HepG2 (cell line): Measurements from ENCODE around the gene PDE2A. TPM values are rescaled to one million over a fixed set of nuclear protein-coding genes. Genes with fewer than 3 reads are reported as not detected.

Source experiments
- ATAC-seq: fragments of 200-7000 bp; cut with Tn5 transposase; 3 replicates; pipeline ENCODE4 v1.9.1; 2020; ENCODE audit warnings: mild to moderate bottlenecking, moderate library complexity
- BruUV-seq: library from RNA; stranded (reverse); fragments of 400-500 nt; replicated peaks from 2 replicates; lab custom pipeline; 2021; lab: Mats Ljungman, UMichigan
- CTCF ChIA-PET: fragments of 300-600 bp; formaldehyde crosslinking; extraction: SDS; loops from one replicate; lab custom pipeline; 2021; ENCODE audit warnings: low total read pairs, inconsistent platforms, low intra/inter-chr PET ratio; lab: Yijun Ruan, JAX
- POLR2A ChIA-PET: fragments of 350-600 bp; sonication (Branson Sonifier 250); formaldehyde crosslinking; loops from one replicate; lab custom pipeline; 2020; ENCODE audit warnings: antibody characterized with exemption, inconsistent platforms; lab: Yijun Ruan, JAX
- DNase-seq: peaks from one replicate; pipeline ENCODE4 v3.0.0-alpha.2; 2015; ENCODE audit warnings: low spot score
- FAIRE-seq: peaks from 3 replicates; lab custom pipeline; 2011; peaks lifted over from hg19 to GRCh38; lab: Jason Lieb, UNC
- H2AFZ ChIP-seq: one replicate; pipeline ENCODE4 v1.6.1; 2011; ENCODE audit warnings: low read length, inconsistent platforms
- H3K27ac ChIP-seq: fragments of 300-600 bp; 3 replicates; pipeline ENCODE4 v1.8.0; 2011; ENCODE audit warnings: mixed run types, mild to moderate bottlenecking, mixed read lengths, low read length, inconsistent platforms; ENCODE audit not compliant: insufficient read depth; ENCODE audit errors: extremely low read length
- H3K27me3 ChIP-seq, 2 experiments: fragments of 200-600 bp in 1 of 2; 2 replicates in 1 of 2; 3 replicates in 1 of 2; pipeline versions ENCODE4 v1.6.0 to v1.8.0; 2011; ENCODE audit warnings: low read length in 2 of 2, mild to moderate bottlenecking in 2 of 2, moderate library complexity in 2 of 2, inconsistent platforms in 1 of 2; ENCODE audit not compliant: insufficient read depth in 2 of 2, control insufficient read depth in 1 of 2
- H3K36me3 ChIP-seq, 2 experiments: fragments of 200-600 bp in 1 of 2; replicated peaks in 1 of 2; 2 replicates in 1 of 2; 3 replicates in 1 of 2; pipeline versions ENCODE4 v1.5.1 to v1.8.0; 2011; ENCODE audit warnings: low read length in 2 of 2, inconsistent platforms in 1 of 2; ENCODE audit not compliant: insufficient read depth in 2 of 2, control insufficient read depth in 1 of 2
- H3K4me1 ChIP-seq: 2 replicates; pipeline ENCODE4 v1.5.1; 2012; ENCODE audit warnings: low read length, inconsistent platforms; ENCODE audit not compliant: insufficient read depth
- H3K4me2 ChIP-seq: 2 replicates; pipeline ENCODE4 v1.6.0; 2011; ENCODE audit warnings: low read depth, low read length, inconsistent platforms
- H3K4me3 ChIP-seq, 3 experiments: fragments of 200-600 bp in 1 of 3; sonication (generic), shearing (Covaris generic) in 1 of 3; replicated peaks in 1 of 3; 2 replicates each; pipeline ENCODE4 v1.5.1; 2011 to 2016; ENCODE audit warnings: low read length in 3 of 3, inconsistent platforms in 2 of 3, low read depth in 2 of 3, mild to moderate bottlenecking in 2 of 3, control low read depth in 1 of 3, mixed read lengths in 1 of 3; ENCODE audit not compliant: insufficient read depth in 1 of 3
- H3K79me2 ChIP-seq: one replicate; pipeline ENCODE4 v1.6.1; 2011; ENCODE audit warnings: low read length, inconsistent platforms; ENCODE audit not compliant: insufficient read depth
- H3K9ac ChIP-seq: 2 replicates; pipeline ENCODE4 v1.6.0; 2011; ENCODE audit warnings: mild to moderate bottlenecking, low read depth, low read length, inconsistent platforms; ENCODE audit not compliant: insufficient read depth
- H3K9me3 ChIP-seq: 2 replicates; pipeline ENCODE4 v1.5.1; 2012; ENCODE audit warnings: mild to moderate bottlenecking, low read length
- H4K20me1 ChIP-seq: 2 replicates; pipeline ENCODE4 v1.6.0; 2011; ENCODE audit warnings: inconsistent platforms, mild to moderate bottlenecking, low read length, moderate library complexity; ENCODE audit not compliant: insufficient read depth
- HNF4G ChIP-seq, 2 experiments: sonication (generic) in 1 of 2; formaldehyde crosslinking in 1 of 2; IDR thresholded peaks; 2 replicates each; pipeline versions ENCODE4 v1.4.0 to v1.6.1; 2011 to 2020; ENCODE audit warnings: borderline replicate concordance in 2 of 2, low read depth in 2 of 2, mild to moderate bottlenecking in 2 of 2, low read length in 1 of 2, missing genetic modification reagents in 1 of 2, moderate library complexity in 1 of 2
- KMT2B ChIP-seq: IDR thresholded peaks from 2 replicates; pipeline ENCODE4 v1.6.1; 2016; ENCODE audit warnings: missing genetic modification reagents, missing compliant biosample characterization
- WGBS: methylation state at CpG from one replicate; pipeline ENCODE4 v1.1.6; 2017; ENCODE audit warnings: low lambda C conversion rate; 5-methylcytosine and 5-hydroxymethylcytosine counted together
- in situ Hi-C: cut with HindIII; loops from 2 replicates; pipeline ENCODE4 v1.10.0; 2017; ENCODE audit warnings: low pct_unique_long_range_greater_than_20kb; ENCODE audit not compliant: extremely low pct_ligation_motif_present
- intact Hi-C: fragments of 100-400 bp; cut with micrococcal nuclease; formaldehyde crosslinking; loops from one replicate; pipeline ENCODE4 v1.10.0; 2022; ENCODE audit not compliant: unreplicated experiment
- polyA plus RNA-seq, 8 experiments: library from polyadenylated mRNA; depleted of rRNA in 3 of 8; stranded (reverse) in 7 of 8; unstranded in 1 of 8; fragments of >200 nt; fragmentation: Illumina TruSeq in 4 of 8; extraction: Trizol in 4 of 8; gene quantifications; 2 replicates each; pipeline versions ENCODE4 v1.2.1 to v1.2.3, GENCODE V29; 2011 to 2016; ENCODE audit warnings: low read depth in 4 of 8, missing spikeins in 1 of 8, mixed read lengths in 1 of 8; ENCODE audit not compliant: insufficient read depth in 1 of 8
- total RNA-seq, 5 experiments: library from RNA; depleted of rRNA; stranded (reverse); fragments of >200 nt; fragmentation: Illumina TruSeq; extraction: Trizol; gene quantifications; 2 replicates each; pipeline ENCODE4 v1.2.3, GENCODE V29; 2016; ENCODE audit warnings: low read depth in 1 of 5
- TF ChIP-seq, protein P1 (sequence below): fragments of 450-650 bp; IDR thresholded peaks from 2 replicates; pipeline ENCODE4 v1.6.1; 2016

The PDE2A gene
- total and polyA plus RNA-seq, 2 of the 13 experiments (the other 11 are each of a cell fraction or from before 2014, with no cell fraction given): 3.1 TPM; not detected in 1

- ChIA-PET POLR2A (no interaction called here), CTCF (no interaction called here)
- ATAC-seq: no peak
- intact Hi-C loops: no loop called here
- Histone ChIP-seq H3K4me2 (no peak overlapping the region), H2AFZ (no peak overlapping the region), H3K4me1 (peaks cover 5% of the 10 kb centered on the region; the same call in 1 of the 2 replicates), H3K9me3 (no peaks in the 10 kb centered on the region), H3K9ac (no peak overlapping the region), H4K20me1 (no peaks in the 10 kb centered on the region), H3K79me2 (no peaks in the 10 kb centered on the region), H3K36me3 (no peaks in the 10 kb centered on the region), H3K4me3 (no peak overlapping the region), H3K27ac (no peak overlapping the region), H3K27me3 (peaks cover 0 to 7% of the 10 kb centered on the region in 2 experiments; a peak in 3 of 5 replicates)
- 7% methylated on average over 4 of the region's 4 CpGs for WGBS
- in situ Hi-C loops: loop anchor here (5.0 kb wide), 1 partner anchor 166 kb away; no protein-coding TSS in a partner anchor
- FAIRE-seq: no peak
- no peak for DNase-seq
- BruUV-seq: no TSS peak
- TF ChIP-seq, protein P1, sequence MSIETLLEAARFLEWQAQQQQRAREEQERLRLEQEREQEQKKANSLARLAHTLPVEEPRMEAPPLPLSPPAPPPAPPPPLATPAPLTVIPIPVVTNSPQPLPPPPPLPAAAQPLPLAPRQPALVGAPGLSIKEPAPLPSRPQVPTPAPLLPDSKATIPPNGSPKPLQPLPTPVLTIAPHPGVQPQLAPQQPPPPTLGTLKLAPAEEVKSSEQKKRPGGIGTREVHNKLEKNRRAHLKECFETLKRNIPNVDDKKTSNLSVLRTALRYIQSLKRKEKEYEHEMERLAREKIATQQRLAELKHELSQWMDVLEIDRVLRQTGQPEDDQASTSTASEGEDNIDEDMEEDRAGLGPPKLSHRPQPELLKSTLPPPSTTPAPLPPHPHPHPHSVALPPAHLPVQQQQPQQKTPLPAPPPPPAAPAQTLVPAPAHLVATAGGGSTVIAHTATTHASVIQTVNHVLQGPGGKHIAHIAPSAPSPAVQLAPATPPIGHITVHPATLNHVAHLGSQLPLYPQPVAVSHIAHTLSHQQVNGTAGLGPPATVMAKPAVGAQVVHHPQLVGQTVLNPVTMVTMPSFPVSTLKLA: peak; percentile 94
- TF ChIP-seq HNF4G (IDR thresholded peaks at IDR 0.05; ENCODE audit: borderline replicate concordance, low read depth, low read length): no peak
- no peak for TF ChIP-seq HNF4G (CRISPR knock-in tag; IDR thresholded peaks at IDR 0.05; ENCODE audit: borderline replicate concordance, low read depth)
Observed at GRCh38 chr11:72647882-72648281, 26.3 kb downstream of the PDE2A start.

DNA sequence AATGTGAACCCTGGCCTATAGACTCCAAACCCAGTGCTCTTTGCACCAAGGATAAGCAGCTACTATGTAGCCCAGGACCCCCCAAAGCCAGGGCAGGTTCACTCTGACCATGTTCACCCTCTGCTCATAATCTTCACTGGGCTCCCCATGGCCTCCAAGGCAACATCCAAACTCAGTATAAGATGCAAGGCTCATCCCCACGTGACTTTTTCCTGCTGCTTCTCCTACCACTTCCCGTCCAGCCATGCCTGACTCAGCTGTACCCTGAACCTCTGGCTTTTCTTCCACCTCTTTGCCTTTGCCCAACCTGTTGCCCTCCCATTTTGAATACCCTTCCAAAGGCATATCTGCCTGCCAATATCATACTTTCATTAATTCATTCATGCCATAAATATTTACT, 27.8 kb downstream of the PDE2A start:
- Histone ChIP-seq H3K36me3 (no peaks in the 10 kb centered on the region), H4K20me1 (no peaks in the 10 kb centered on the region), H3K4me3 (no peak overlapping the region), H3K4me2 (no peak overlapping the region), H3K9ac (no peak overlapping the region), H3K9me3 (no peaks in the 10 kb centered on the region), H3K4me1 (peaks cover 8% of the 10 kb centered on the region; the same call in 1 of the 2 replicates), H2AFZ (no peak overlapping the region), H3K79me2 (no peaks in the 10 kb centered on the region), H3K27ac (no peak overlapping the region), H3K27me3 (peaks cover 0 to 14% of the 10 kb centered on the region in 2 experiments; a peak in 4 of 5 replicates)
- no peak for FAIRE-seq
- 5% methylated on average over 2 of the region's 2 CpGs for WGBS
- no TSS peak for BruUV-seq
- ATAC-seq: no peak
- ChIA-PET POLR2A (no interaction called here), CTCF (no interaction called here)
- in situ Hi-C loops: loop anchor here (5.0 kb wide), 1 partner anchor 164 kb away; no protein-coding TSS in a partner anchor
- DNase-seq: no peak
- TF ChIP-seq KMT2B (CRISPR knock-in tag): no peak
- intact Hi-C loops: no loop called here
